CD14-positive monocyte (primary cell): Measurements from ENCODE around the gene HSPA8. TPM values are rescaled to one million over a fixed set of nuclear protein-coding genes. Genes with fewer than 3 reads are reported as not detected.

Source experiments
- DNase-seq, 3 donors: peaks; one replicate each; pipeline ENCODE4 v3.0.0-alpha.2; 2011 to 2022
- H2AFZ ChIP-seq: 2 replicates; pipeline ENCODE4 v1.6.0; 2012; ENCODE audit warnings: mild to moderate bottlenecking, low read depth, low read length, inconsistent platforms; ENCODE audit not compliant: insufficient read depth, poor library complexity, severe bottlenecking
- H3K27ac ChIP-seq, 2 donors: 1 replicate in 1 of 2; 2 replicates in 1 of 2; pipeline ENCODE4 v1.5.1; 2012 to 2013; ENCODE audit warnings: low read length in 2 of 2, control low read depth in 1 of 2, inconsistent platforms in 1 of 2, low read depth in 1 of 2, mild to moderate bottlenecking in 1 of 2
- H3K27me3 ChIP-seq, 2 donors: one replicate each; pipeline versions ENCODE4 v1.6.0 to v1.6.1; 2011 to 2013; ENCODE audit warnings: low read length in 2 of 2; ENCODE audit not compliant: control insufficient read depth in 2 of 2, insufficient read depth in 2 of 2
- H3K36me3 ChIP-seq, 2 donors: replicated peaks in 1 of 2; 1 replicate in 1 of 2; 2 replicates in 1 of 2; pipeline versions ENCODE4 v1.5.1 to v1.6.1; 2012 to 2013; ENCODE audit warnings: low read length in 2 of 2, control low read depth in 1 of 2, inconsistent platforms in 1 of 2, mild to moderate bottlenecking in 1 of 2; ENCODE audit not compliant: insufficient read depth in 2 of 2, control insufficient read depth in 1 of 2
- H3K4me1 ChIP-seq, 2 donors: 1 replicate in 1 of 2; 2 replicates in 1 of 2; pipeline versions ENCODE4 v1.5.1 to v1.6.1; 2012 to 2013; ENCODE audit warnings: low read length in 2 of 2, control low read depth in 1 of 2, inconsistent platforms in 1 of 2, mild to moderate bottlenecking in 1 of 2, moderate library complexity in 1 of 2; ENCODE audit not compliant: insufficient read depth in 2 of 2, control insufficient read depth in 1 of 2
- H3K4me2 ChIP-seq: replicated peaks from 2 replicates; pipeline ENCODE3; 2012; ENCODE audit warnings: low read length, moderate library complexity, mild to moderate bottlenecking; ENCODE audit not compliant: poor library complexity, severe bottlenecking; ENCODE audit errors: extremely low read depth
- H3K4me3 ChIP-seq, 3 experiments: fragments of 200-600 bp in 1 of 3; sonication (generic) in 1 of 3; replicated peaks in 1 of 3; 1 replicate in 2 of 3; 2 replicates in 1 of 3; pipeline ENCODE4 v1.5.1; 2011 to 2013; ENCODE audit warnings: low read length in 3 of 3, mild to moderate bottlenecking in 3 of 3, control low read depth in 2 of 3, low read depth in 2 of 3, inconsistent platforms in 1 of 3, moderate library complexity in 1 of 3
- H3K79me2 ChIP-seq: 2 replicates; pipeline ENCODE4 v1.6.0; 2012; ENCODE audit warnings: mild to moderate bottlenecking, control low read depth, inconsistent platforms, low read length, moderate library complexity; ENCODE audit not compliant: insufficient read depth
- H3K9ac ChIP-seq: 2 replicates; pipeline ENCODE4 v1.6.0; 2017; ENCODE audit warnings: low read length, mild to moderate bottlenecking; ENCODE audit not compliant: insufficient read depth, poor library complexity, severe bottlenecking
- H3K9me3 ChIP-seq, 2 donors: replicated peaks in 1 of 2; 1 replicate in 1 of 2; 2 replicates in 1 of 2; pipeline versions ENCODE4 v1.5.1 to v1.6.1; 2012 to 2013; ENCODE audit warnings: low read length in 2 of 2, control low read depth in 1 of 2; ENCODE audit not compliant: control insufficient read depth in 1 of 2, insufficient read depth in 1 of 2
- H4K20me1 ChIP-seq: 2 replicates; pipeline ENCODE4 v1.6.0; 2012; ENCODE audit warnings: mild to moderate bottlenecking, low read length, control low read depth, moderate library complexity; ENCODE audit not compliant: insufficient read depth
- H3K27ac Mint-ChIP-seq, 7 donors: one replicate each; pipeline ENCODE4 v1.8.0; 2020; ENCODE audit warnings: mild to moderate bottlenecking in 7 of 7, mixed read lengths in 7 of 7, moderate library complexity in 6 of 7, inconsistent platforms in 2 of 7
- H3K27me3 Mint-ChIP-seq, 3 donors: one replicate each; pipeline ENCODE4 v1.8.0; 2021 to 2022; ENCODE audit warnings: low read depth in 3 of 3, mild to moderate bottlenecking in 3 of 3, mixed read lengths in 3 of 3, moderate library complexity in 3 of 3, inconsistent platforms in 1 of 3
- H3K36me3 Mint-ChIP-seq, 2 donors: one replicate each; pipeline ENCODE4 v1.8.0; 2020; ENCODE audit warnings: mixed read lengths in 2 of 2, inconsistent platforms in 1 of 2, mild to moderate bottlenecking in 1 of 2
- H3K4me1 Mint-ChIP-seq: one replicate; pipeline ENCODE4 v1.8.0; 2020; ENCODE audit warnings: mild to moderate bottlenecking, mixed read lengths
- H3K4me3 Mint-ChIP-seq, 2 donors: one replicate each; pipeline ENCODE4 v1.8.0; 2020; ENCODE audit warnings: mild to moderate bottlenecking in 2 of 2, mixed read lengths in 2 of 2, moderate library complexity in 1 of 2
- H3K9me3 Mint-ChIP-seq, 7 donors: one replicate each; pipeline ENCODE4 v1.8.0; 2020 to 2022; ENCODE audit warnings: mixed read lengths in 7 of 7, mild to moderate bottlenecking in 6 of 7, moderate library complexity in 6 of 7, inconsistent platforms in 2 of 7
- WGBS: methylation state at CpG from one replicate; pipeline ENCODE4 v1.1.5; 2013; ENCODE audit warnings: missing lambda C conversion rate; ENCODE audit not compliant: insufficient coverage; 5-methylcytosine and 5-hydroxymethylcytosine counted together
- intact Hi-C, 2 donors: fragments of 100-400 bp; cut with micrococcal nuclease; formaldehyde crosslinking; loops; one replicate each; pipeline versions ENCODE4 v1.15.0 to v1.15.1; 2023
- polyA plus RNA-seq, 3 donors: library from polyadenylated mRNA; depleted of rRNA in 1 of 3; unstranded in 2 of 3; stranded (reverse) in 1 of 3; fragments of 300-500 nt in 2 of 3; fragments of >200 nt in 1 of 3; fragmentation: Illumina TruSeq in 2 of 3; gene quantifications; 1 replicate in 2 of 3; 2 replicates in 1 of 3; pipeline ENCODE4 v1.2.3, GENCODE V29; 2012 to 2021
- TF ChIP-seq, protein P1 (sequence below): fragments of 200-600 bp; IDR thresholded peaks from one replicate; pipeline ENCODE4 v1.8.0; 2022; ENCODE audit warnings: antibody characterized with exemption, mild to moderate bottlenecking

The HSPA8 gene
- polyA plus RNA-seq, 3 donors, result 399 to 531 (median 511) TPM

- H3K9me3 ChIP-seq, result no peaks in the 10 kb centered on the region
- H3K4me2 ChIP-seq, result peak overlapping the region; percentile 32
- peak; percentile 86 to 93 (median 86) for DNase-seq
- intact Hi-C loops, result no loop called here
- peak overlapping the region in 1 of 3 experiments; percentile 6 for H3K4me3 ChIP-seq
- Mint-ChIP-seq H3K4me1 (peaks cover 13% of the 10 kb centered on the region), H3K27me3 (peaks cover 0 to 3% (median 0%) of the 10 kb centered on the region in 3 donors), H3K9me3 (no peaks in the 10 kb centered on the region), H3K4me3 (peak overlapping the region in 1 of 2 donors; percentile 59), H3K27ac (peak overlapping the region; percentile 63 to 93 (median 80)), H3K36me3 (no peaks in the 10 kb centered on the region)
- no peak overlapping the region for H3K9ac ChIP-seq
- 0% methylated on average over 3 of the region's 4 CpGs for WGBS
- H2AFZ ChIP-seq, result peak overlapping the region; percentile 31
- H3K27me3 ChIP-seq, result no peaks in the 10 kb centered on the region
- no peaks in the 10 kb centered on the region for H3K79me2 ChIP-seq
- H3K36me3 ChIP-seq, result no peaks in the 10 kb centered on the region
- peak overlapping the region in 1 of 2 donors; percentile 43 for H3K27ac ChIP-seq
- no peaks in the 10 kb centered on the region for H4K20me1 ChIP-seq
- H3K4me1 ChIP-seq, result peaks cover 7 to 8% of the 10 kb centered on the region in 2 donors
- TF ChIP-seq, protein P1, sequence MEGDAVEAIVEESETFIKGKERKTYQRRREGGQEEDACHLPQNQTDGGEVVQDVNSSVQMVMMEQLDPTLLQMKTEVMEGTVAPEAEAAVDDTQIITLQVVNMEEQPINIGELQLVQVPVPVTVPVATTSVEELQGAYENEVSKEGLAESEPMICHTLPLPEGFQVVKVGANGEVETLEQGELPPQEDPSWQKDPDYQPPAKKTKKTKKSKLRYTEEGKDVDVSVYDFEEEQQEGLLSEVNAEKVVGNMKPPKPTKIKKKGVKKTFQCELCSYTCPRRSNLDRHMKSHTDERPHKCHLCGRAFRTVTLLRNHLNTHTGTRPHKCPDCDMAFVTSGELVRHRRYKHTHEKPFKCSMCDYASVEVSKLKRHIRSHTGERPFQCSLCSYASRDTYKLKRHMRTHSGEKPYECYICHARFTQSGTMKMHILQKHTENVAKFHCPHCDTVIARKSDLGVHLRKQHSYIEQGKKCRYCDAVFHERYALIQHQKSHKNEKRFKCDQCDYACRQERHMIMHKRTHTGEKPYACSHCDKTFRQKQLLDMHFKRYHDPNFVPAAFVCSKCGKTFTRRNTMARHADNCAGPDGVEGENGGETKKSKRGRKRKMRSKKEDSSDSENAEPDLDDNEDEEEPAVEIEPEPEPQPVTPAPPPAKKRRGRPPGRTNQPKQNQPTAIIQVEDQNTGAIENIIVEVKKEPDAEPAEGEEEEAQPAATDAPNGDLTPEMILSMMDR, result no peak
These were observed 21.7 kb upstream of the HSPA8 start for GRCh38 chr11:123083623-123084029.

- peak overlapping the region in 1 of 2 donors; percentile 24 for H3K4me3 Mint-ChIP-seq
These were observed 21.0 kb upstream of the HSPA8 start for GRCh38 chr11:123082977-123083376.

More at GRCh38 chr11:123082977-123083376, 21.0 kb upstream of the HSPA8 start:
- Mint-ChIP-seq H3K27me3 (peaks cover 0 to 3% (median 0%) of the 10 kb centered on the region in 3 donors), H3K36me3 (no peaks in the 10 kb centered on the region), H3K4me1 (peaks cover 13% of the 10 kb centered on the region), H3K27ac (peak overlapping the region in 3 of 7 donors; percentile 19 to 76 (median 21)), H3K9me3 (no peaks in the 10 kb centered on the region)
- Histone ChIP-seq H3K4me1 (peaks cover 7 to 8% of the 10 kb centered on the region in 2 donors), H3K27ac (no peak overlapping the region), H3K9ac (no peak overlapping the region), H3K9me3 (no peaks in the 10 kb centered on the region), H3K79me2 (no peaks in the 10 kb centered on the region), H4K20me1 (no peaks in the 10 kb centered on the region), H3K4me2 (no peak overlapping the region), H3K27me3 (no peaks in the 10 kb centered on the region), H3K36me3 (no peaks in the 10 kb centered on the region), H2AFZ (no peak overlapping the region), H3K4me3 (no peak overlapping the region)
- TF ChIP-seq, protein P1, result no peak
- DNase-seq, result no peak
- WGBS, result 100% methylated on average over 1 of the region's 4 CpGs
- intact Hi-C loops, result no loop called here
